Large intestine (tissue), 3 donors: Measurements from ENCODE around the gene BABAM2. TPM values are rescaled to one million over a fixed set of nuclear protein-coding genes. Genes with fewer than 3 reads are reported as not detected.
A peak's percentile ranks its signal among the peaks of the same experiment; 100 is the strongest.

Experiments
- DNase-seq, 2 donors: peaks; one replicate each; pipeline versions ENCODE4 v3.0.0 to v3.0.0-alpha.2; 2013
- H3K27ac ChIP-seq: one replicate; pipeline ENCODE4 v1.5.1; 2013; ENCODE audit warnings: low read length
- H3K27me3 ChIP-seq: 2 replicates; pipeline ENCODE4 v1.6.1; 2013; ENCODE audit warnings: low read length; ENCODE audit not compliant: control insufficient read depth, insufficient read depth
- H3K36me3 ChIP-seq: 2 replicates; pipeline ENCODE4 v1.6.1; 2013; ENCODE audit warnings: low read length; ENCODE audit not compliant: control insufficient read depth, insufficient read depth
- H3K4me1 ChIP-seq: one replicate; pipeline ENCODE4 v1.6.1; 2013; ENCODE audit warnings: low read length; ENCODE audit not compliant: control insufficient read depth, insufficient read depth
- H3K4me3 ChIP-seq: one replicate; pipeline ENCODE4 v1.5.1; 2013; ENCODE audit warnings: low read length
- H3K9me3 ChIP-seq: one replicate; pipeline ENCODE4 v1.6.1; 2013; ENCODE audit warnings: mild to moderate bottlenecking, low read depth, low read length, moderate library complexity; ENCODE audit not compliant: control insufficient read depth
- WGBS: methylation state at CpG from one replicate; pipeline ENCODE4 v1.1.5; 2013; ENCODE audit warnings: low lambda C conversion rate; ENCODE audit not compliant: insufficient coverage; 5-methylcytosine and 5-hydroxymethylcytosine counted together
- polyA plus RNA-seq: library from polyadenylated mRNA; unstranded; fragments of 120-200 nt; gene quantifications from one replicate; pipeline ENCODE4 v1.2.1, GENCODE V29; 2013

Gene BABAM2
- polyA plus RNA-seq, 1 donor = 32.0 TPM

DNA sequence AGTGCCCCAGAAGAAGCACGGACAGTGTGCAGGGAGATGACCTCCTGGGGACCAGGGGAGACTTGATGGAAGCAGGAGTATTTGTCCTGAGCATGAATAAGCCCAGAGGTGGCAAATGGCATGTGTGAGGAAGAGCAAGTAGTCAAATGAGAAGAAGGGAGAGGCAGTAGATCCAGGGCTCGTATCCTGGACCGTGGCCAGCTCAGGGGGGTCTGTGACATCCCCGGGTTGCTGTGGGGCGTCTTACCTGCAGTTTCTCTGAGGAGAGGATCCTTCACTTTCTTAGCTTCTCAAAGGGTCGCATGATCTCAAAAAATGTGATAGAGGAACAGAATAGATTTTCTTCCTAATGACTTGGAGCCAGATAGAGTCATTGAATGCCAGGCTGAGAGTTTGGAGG is 445.1 kb downstream of the BABAM2 start:
- no CpG with 5 or more reads among the region's 6 CpGs for WGBS
- DNase-seq = no peak
- Histone ChIP-seq H3K4me1 (peaks cover 37% of the 10 kb centered on the region), H3K4me3 (no peak overlapping the region), H3K27ac (no peak overlapping the region), H3K9me3 (peaks cover 2% of the 10 kb centered on the region), H3K36me3 (peaks cover 3% of the 10 kb centered on the region), H3K27me3 (no peaks in the 10 kb centered on the region)

DNA sequence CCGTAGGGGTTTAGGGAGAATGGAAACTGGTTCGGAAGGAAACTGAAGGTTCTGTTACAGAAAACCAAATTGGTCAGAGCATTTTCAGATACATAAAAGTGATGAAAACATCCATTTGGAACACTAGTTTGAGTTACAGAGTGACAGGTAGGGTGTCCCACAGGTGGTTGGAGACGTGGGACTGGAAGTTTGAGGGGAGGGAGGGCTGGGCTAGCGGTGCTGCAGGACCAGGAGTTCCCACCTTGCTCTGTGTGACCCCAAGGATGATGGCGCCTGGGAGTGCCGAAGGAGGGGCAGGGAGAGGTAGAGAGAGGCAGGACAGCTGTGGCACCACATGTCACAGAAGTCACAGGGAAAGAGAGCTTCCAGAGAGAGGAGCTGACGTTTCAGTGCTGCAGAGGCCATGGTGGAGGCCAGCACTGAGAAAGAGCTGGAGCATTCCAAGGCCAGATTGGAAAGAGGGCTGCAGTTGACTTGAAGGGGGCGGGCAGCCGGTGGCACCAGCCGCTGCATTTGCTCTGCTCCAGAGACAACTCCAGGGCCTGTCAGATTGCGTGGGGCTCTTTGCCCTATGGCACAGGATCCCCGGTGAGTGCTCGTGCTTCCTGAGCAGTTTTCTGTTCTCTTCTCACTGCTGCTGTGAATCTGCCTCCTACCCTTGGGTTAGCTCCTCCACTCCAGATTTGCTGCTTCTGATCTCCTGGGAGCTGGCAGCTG is 445.9 kb downstream of the BABAM2 start:
- no CpG with 5 or more reads among the region's 13 CpGs for WGBS
- no peak for DNase-seq
- Histone ChIP-seq H3K4me3 (no peak overlapping the region), H3K27ac (no peak overlapping the region), H3K4me1 (peaks cover 37% of the 10 kb centered on the region), H3K9me3 (peaks cover 2% of the 10 kb centered on the region), H3K36me3 (peaks cover 3% of the 10 kb centered on the region), H3K27me3 (no peaks in the 10 kb centered on the region)

DNA sequence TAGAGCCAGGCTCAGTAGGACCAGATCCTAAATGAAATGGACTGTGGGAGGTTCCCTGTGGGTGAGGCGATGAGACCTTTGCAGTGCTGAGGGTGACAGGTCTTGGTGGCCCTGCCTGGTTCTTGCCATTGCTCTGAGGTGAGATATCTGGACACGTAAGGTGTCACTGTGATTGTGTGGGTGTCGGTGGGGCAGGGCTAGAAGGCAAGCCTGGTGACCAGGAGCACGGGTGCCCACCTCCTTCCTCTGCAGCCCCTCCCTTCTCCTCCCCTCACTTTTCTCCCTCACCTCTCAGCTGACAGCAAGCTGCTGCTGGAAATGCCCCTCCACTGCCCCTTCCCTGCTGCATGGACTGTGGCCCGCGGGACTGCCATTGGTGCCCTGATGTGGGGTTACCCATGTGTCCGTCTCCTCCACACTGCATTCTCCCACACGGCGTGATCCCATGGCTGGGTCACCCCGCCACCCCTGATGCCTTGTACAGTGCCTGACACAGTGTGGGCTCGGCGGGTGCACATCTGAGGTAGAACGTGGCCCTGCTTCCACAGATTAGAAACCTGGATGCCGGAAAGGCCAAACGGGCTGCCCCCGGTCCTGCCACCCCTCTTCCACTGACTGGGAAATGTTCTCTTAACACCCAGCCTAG is 446.6 kb downstream of the BABAM2 start:
- Histone ChIP-seq H3K4me1 (peaks cover 37% of the 10 kb centered on the region), H3K36me3 (peaks cover 3% of the 10 kb centered on the region), H3K27me3 (no peaks in the 10 kb centered on the region), H3K9me3 (peaks cover 2% of the 10 kb centered on the region), H3K27ac (peak overlapping the region; percentile 88), H3K4me3 (no peak overlapping the region)
- no CpG with 5 or more reads among the region's 16 CpGs for WGBS
- no peak for DNase-seq

DNA sequence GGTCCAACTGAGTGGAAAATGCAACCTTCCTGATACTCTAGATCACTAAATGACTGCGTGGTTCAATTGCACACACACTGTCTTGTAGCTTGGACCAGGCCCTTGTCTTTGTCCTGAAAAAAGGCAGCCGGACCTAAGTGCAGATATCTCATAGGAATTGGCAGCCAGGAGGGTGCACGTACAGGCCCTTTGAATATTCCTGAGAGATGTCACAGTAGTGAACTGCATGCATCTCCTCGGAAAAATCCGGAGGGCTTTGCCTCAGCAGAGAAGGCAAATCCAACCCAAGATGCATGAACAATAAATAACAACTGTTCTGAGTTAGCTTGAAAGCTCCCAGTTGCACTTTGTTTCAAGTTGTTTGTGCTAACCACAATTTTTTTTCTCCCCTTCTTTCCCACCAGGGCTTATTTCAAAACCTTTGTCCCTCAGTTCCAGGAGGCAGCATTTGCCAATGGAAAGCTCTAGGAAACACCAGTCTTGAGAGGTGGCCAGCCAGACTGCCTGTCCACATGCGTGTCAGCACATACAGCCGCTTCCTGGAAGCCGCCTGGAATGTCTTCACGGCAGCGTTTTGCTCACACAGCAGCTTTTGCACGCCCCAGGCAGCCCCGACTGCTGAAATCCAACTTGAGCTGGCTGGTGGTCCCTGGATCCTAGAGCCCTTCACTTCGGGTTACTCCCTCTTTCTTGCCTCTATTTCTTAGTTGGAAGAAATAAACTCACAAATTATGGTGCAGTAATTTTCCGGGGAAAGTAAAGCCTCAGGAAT is 447.7 kb downstream of the BABAM2 start:
- peak; percentile 73 to 84 for DNase-seq
- Histone ChIP-seq H3K9me3 (peaks cover 2% of the 10 kb centered on the region), H3K4me1 (peaks cover 34% of the 10 kb centered on the region), H3K27ac (peak overlapping the region; percentile 88), H3K27me3 (no peaks in the 10 kb centered on the region), H3K36me3 (peaks cover 3% of the 10 kb centered on the region), H3K4me3 (no peak overlapping the region)
- WGBS = 25% methylated on average over 1 of the region's 14 CpGs

DNA sequence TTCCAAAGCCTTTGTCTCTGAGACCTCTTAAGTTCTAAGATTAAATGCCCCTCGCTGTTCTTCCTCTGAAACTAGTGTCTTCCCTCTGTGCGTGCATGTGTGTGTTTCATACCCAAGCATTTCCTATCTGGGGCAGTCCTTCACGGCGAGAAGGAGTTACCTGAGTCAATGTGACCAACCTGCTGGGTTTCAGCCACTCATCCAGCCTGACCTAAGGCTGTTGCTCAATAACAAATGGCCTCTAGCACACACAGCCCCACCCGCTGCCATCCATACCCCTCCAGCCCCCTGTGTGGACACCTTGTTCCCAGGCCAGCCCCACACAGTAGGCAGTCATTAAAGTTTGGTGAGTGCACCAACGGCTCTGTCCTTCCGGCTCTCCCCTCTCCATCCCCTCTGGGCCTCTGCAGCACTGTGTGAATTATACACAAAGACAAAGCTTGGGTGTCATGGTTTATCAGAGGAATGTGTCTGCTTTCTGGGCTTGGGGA is 448.3 kb downstream of the BABAM2 start:
- DNase-seq = peak; percentile 49 to 63
- H3K9me3 ChIP-seq = peaks cover 2% of the 10 kb centered on the region
- no CpG with 5 or more reads among the region's 7 CpGs for WGBS
- peaks cover 3% of the 10 kb centered on the region for H3K36me3 ChIP-seq
- H3K4me3 ChIP-seq = no peak overlapping the region
- peak overlapping the region; percentile 88 for H3K27ac ChIP-seq
- peaks cover 30% of the 10 kb centered on the region for H3K4me1 ChIP-seq
- H3K27me3 ChIP-seq = no peaks in the 10 kb centered on the region

DNA sequence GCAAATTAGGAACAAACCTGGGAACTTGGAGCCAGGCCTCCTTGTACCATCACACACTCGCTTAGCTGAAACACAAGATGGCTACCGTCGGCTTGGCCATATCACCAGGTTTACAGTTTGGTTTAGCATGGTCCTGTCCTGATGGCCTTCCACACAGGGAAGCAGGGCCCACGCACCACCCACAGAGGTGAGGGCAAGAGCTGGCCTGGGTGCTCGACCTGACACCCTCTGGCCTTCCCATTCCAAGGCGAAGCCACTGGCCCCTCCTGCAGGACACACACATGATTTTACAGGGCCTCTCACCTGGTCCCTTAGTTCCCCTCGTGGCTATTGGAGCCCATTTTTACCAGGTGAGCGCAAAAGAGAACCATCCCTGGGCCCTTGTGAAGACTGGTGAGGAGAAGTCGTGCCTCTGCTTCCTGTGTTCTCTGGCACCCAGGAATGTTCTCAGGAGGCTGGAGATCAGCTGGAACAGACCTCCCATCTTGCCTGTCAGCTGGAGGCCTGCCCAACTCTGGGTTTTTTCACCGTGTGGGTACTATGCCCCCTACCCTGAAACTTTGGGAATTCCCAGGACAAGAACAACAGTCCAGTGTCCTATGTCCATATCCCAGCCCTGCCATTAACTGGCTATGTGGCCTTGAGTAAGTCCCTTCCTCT is 449.1 kb downstream of the BABAM2 start:
- Histone ChIP-seq H3K4me3 (no peak overlapping the region), H3K4me1 (peaks cover 26% of the 10 kb centered on the region)
- DNase-seq = no peak

DNA sequence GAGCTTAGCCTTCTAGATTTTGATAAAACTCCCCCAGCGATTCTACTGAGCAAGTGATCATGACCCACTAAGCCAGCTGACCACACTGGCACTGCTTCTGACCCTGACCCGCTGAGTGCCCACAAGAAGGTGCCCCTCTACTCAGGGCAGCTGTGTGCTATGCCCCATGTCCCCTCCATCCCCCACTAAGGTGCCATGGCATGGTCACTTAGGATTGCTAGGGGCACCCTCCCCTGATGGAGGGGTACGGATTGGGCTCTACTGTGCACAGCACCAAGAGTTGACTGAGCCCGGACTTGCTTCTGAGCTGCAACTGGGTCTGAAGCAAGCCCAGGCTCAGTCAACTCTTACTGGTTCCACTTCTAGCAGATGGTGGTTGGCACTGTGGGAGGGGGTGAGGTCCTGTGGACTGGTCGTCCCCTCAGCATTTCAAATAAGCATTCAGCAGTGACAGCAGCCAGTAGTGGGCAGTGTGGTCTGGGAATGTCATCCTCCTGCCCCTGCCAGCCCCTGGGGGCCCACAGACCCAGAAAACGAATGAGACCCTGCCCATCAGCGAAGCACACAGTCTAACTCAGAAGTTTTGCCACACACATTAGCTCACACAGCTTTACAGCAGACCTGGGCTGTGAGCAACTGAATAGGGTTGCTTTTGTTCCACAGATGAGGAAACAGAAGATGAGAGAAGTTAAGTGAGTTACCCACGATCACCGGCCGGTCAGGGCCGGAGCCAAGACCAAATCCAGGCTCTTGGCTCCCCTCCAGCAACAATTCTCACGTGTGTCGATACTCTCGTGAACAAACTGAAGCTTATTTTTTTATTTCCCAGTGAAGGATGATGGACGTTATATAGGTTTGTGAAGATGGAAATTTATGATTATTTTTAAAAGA is 450.0 kb downstream of the BABAM2 start:
- no peaks in the 10 kb centered on the region for H3K27me3 ChIP-seq
- H3K36me3 ChIP-seq = peaks cover 3% of the 10 kb centered on the region
- 80% methylated on average over 1 of the region's 15 CpGs for WGBS
- no peak for DNase-seq
- no peak overlapping the region for H3K27ac ChIP-seq
- H3K9me3 ChIP-seq = no peaks in the 10 kb centered on the region
- H3K4me1 ChIP-seq = peaks cover 26% of the 10 kb centered on the region
- H3K4me3 ChIP-seq = no peak overlapping the region

More for the DNA sequence above, 449.1 kb downstream of the BABAM2 start:
- peaks cover 3% of the 10 kb centered on the region for H3K36me3 ChIP-seq
- no peaks in the 10 kb centered on the region for H3K27me3 ChIP-seq
- H3K9me3 ChIP-seq = no peaks in the 10 kb centered on the region
- WGBS = no CpG with 5 or more reads among the region's 10 CpGs
- peak overlapping the region; percentile 88 for H3K27ac ChIP-seq

DNA sequence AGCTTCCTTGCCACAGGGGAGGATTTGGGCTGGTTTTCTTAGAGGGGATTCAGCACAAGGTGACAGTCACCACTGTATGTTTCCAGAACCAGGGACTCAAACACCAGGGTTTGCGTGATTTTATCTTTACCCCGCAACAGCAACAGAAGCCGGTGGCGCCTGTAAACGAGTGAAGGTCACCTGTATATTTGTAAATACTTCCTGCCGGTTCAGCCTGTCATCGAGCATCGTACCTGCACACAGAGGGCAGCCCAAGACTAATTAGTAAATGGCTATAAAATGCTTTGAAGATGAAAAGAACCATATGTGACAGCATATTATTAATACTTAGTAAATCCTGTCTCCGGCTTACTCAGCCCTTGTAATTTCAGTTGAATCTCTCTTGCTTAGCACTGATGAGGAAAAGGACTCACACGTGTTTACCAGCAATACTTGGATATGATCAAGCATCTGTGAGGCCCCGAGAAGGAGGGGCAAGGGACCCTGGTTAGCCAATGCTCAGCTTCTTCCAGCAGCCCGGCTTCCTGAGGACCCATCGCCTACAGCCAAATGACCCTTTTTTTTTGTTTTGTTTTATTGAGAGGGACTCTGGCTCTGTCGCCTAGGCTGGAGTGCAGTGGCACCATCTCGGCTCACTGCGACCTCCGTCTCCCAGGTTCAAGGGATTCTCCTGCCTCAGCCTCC is 450.8 kb downstream of the BABAM2 start:
- Histone ChIP-seq H3K27me3 (no peaks in the 10 kb centered on the region), H3K36me3 (peaks cover 3% of the 10 kb centered on the region), H3K4me3 (no peak overlapping the region), H3K27ac (no peak overlapping the region), H3K4me1 (peaks cover 26% of the 10 kb centered on the region), H3K9me3 (no peaks in the 10 kb centered on the region)
- no CpG with 5 or more reads among the region's 17 CpGs for WGBS
- no peak for DNase-seq
